GM21737 (cell line): ENCODE data around the gene ZBTB42.
A peak's percentile ranks its signal among the peaks of the same experiment; 100 is the strongest.

Experiments
- ATAC-seq: cut with Tn5 transposase; IDR thresholded peaks from one replicate; pipeline ENCODE4 v1.9.1; 2021; ENCODE audit warnings: mild to moderate bottlenecking, moderate library complexity; ENCODE audit not compliant: unreplicated experiment

ZBTB42 gene

GRCh38 chr14:104794631-104794992 is 6.3 kb upstream of the ZBTB42 start:
- no peak for ATAC-seq

- peak; percentile 31 for ATAC-seq
These were observed 5.7 kb upstream of the ZBTB42 start, which contains the start of gene AKT1 for GRCh38 chr14:104794993-104795780. Gene AKT1 (minus strand): TSS chr14:104795748. CDS start chr14:104792643, 3,105 bp downstream.

- ATAC-seq, result peak; percentile 36
These were observed 4.9 kb upstream of the ZBTB42 start for GRCh38 chr14:104795781-104796686.

- ATAC-seq, result no peak
These were observed 4.2 kb upstream of the ZBTB42 start for GRCh38 chr14:104796687-104797081.

- ATAC-seq, result no peak
These were observed 3.5 kb upstream of the ZBTB42 start for GRCh38 chr14:104797115-104798044.

- no peak for ATAC-seq
These were observed 2.3 kb upstream of the ZBTB42 start for GRCh38 chr14:104798300-104799243.

GRCh38 chr14:104799244-104800014 is 1.5 kb upstream of the ZBTB42 start:
- no peak for ATAC-seq

GRCh38 chr14:104800015-104800770 is 708 bp upstream of the ZBTB42 start:
- ATAC-seq, result peak; percentile 50

- no peak for ATAC-seq
These were observed 856 bp downstream of the ZBTB42 start for GRCh38 chr14:104801520-104802393.

- ATAC-seq, result no peak
These were observed 1.7 kb downstream of the ZBTB42 start for GRCh38 chr14:104802394-104803184.

- no peak for ATAC-seq
These were observed 2.5 kb downstream of the ZBTB42 start for GRCh38 chr14:104803280-104803911.

GRCh38 chr14:104803912-104804410 is 3.1 kb downstream of the ZBTB42 start:
- ATAC-seq, result no peak

- no peak for ATAC-seq
These were observed 3.8 kb downstream of the ZBTB42 start for GRCh38 chr14:104804481-104805325.

- ATAC-seq, result no peak
These were observed 4.4 kb downstream of the ZBTB42 start for GRCh38 chr14:104805326-104805678.
